Measurements from ENCODE around the gene SCGN.

SCGN gene

GRCh38 chr6:25641377-25641776, 10.6 kb upstream of the SCGN start:
- Histone ChIP-seq H4K20me1 (ENCODE audit: insufficient read depth) (no peaks in the 10 kb centered on the region), H2AFZ (ENCODE audit: low read depth) (no peak overlapping the region), H3K79me2 (ENCODE audit: insufficient read depth, low read depth) (no peaks in the 10 kb centered on the region), H3K36me3 (ENCODE audit: insufficient read depth) (no peaks in the 10 kb centered on the region), H3K4me2 (no peak overlapping the region), H3K27me3 (ENCODE audit: insufficient read depth, low read depth) (no peaks in the 10 kb centered on the region), H3K9ac (no peak overlapping the region), H3K27ac (no peak overlapping the region), H3K4me3 (IDR thresholded peaks at IDR 0.05; ENCODE audit: insufficient read depth, low read depth, low read length) (no peak overlapping the region), H3K4me1 (ENCODE audit: low read depth, poor library complexity, severe bottlenecking) (no peaks in the 10 kb centered on the region)
- TF ChIP-seq, protein P1, sequence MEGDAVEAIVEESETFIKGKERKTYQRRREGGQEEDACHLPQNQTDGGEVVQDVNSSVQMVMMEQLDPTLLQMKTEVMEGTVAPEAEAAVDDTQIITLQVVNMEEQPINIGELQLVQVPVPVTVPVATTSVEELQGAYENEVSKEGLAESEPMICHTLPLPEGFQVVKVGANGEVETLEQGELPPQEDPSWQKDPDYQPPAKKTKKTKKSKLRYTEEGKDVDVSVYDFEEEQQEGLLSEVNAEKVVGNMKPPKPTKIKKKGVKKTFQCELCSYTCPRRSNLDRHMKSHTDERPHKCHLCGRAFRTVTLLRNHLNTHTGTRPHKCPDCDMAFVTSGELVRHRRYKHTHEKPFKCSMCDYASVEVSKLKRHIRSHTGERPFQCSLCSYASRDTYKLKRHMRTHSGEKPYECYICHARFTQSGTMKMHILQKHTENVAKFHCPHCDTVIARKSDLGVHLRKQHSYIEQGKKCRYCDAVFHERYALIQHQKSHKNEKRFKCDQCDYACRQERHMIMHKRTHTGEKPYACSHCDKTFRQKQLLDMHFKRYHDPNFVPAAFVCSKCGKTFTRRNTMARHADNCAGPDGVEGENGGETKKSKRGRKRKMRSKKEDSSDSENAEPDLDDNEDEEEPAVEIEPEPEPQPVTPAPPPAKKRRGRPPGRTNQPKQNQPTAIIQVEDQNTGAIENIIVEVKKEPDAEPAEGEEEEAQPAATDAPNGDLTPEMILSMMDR (conservative IDR thresholded peaks at IDR 0.05; ENCODE audit: low read depth, low read length), result no peak

DNA sequence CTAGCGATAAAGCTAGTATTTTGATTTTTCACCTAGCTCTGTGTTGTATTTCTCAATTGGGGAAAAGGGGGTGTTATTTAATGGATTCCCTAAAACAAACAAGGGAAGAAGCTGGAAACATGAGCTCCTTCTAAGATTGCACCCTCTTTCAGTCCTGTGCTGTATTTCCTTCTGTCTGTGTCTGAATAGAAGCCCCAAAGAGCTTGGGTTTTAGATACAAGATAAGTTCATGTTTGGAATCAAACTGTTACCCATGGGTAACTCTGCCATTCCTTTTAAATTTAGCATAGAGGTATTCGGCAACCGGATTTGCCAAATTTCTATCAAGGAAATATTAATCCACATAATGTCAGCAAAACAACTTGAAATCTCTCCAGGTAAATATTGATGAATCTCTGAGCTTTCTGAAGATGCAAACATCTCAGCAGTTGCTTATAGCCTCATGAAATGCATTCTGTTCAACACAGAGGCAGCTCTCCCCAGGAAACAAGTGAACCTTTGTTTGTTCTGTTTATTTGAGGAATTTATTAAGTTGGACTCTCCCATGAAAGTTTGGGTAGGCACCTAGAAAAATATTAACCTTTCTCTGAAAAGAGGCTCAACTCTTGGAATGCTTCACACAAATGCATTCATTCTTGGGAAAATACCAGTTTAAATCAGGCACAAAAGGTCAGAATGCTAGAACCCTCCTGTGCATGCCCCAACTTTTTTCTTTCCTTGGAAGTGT, 9.9 kb upstream of the SCGN start:
- Histone ChIP-seq H4K20me1 (ENCODE audit: insufficient read depth) (no peaks in the 10 kb centered on the region), H3K9ac (no peak overlapping the region), H3K27ac (no peak overlapping the region), H3K36me3 (ENCODE audit: insufficient read depth) (no peaks in the 10 kb centered on the region), H3K27me3 (ENCODE audit: insufficient read depth, low read depth) (no peaks in the 10 kb centered on the region), H3K79me2 (ENCODE audit: insufficient read depth, low read depth) (no peaks in the 10 kb centered on the region), H3K4me3 (IDR thresholded peaks at IDR 0.05; ENCODE audit: insufficient read depth, low read depth, low read length) (no peak overlapping the region), H3K4me2 (no peak overlapping the region), H3K4me1 (ENCODE audit: low read depth, poor library complexity, severe bottlenecking) (no peaks in the 10 kb centered on the region), H2AFZ (ENCODE audit: low read depth) (no peak overlapping the region)
- TF ChIP-seq, protein P1 (conservative IDR thresholded peaks at IDR 0.05; ENCODE audit: low read depth, low read length), result no peak

- Histone ChIP-seq H3K36me3 (ENCODE audit: insufficient read depth) (no peaks in the 10 kb centered on the region), H3K9ac (no peak overlapping the region), H3K4me3 (IDR thresholded peaks at IDR 0.05; ENCODE audit: insufficient read depth, low read depth, low read length) (no peak overlapping the region), H3K4me2 (no peak overlapping the region), H3K4me1 (ENCODE audit: low read depth, poor library complexity, severe bottlenecking) (no peaks in the 10 kb centered on the region), H4K20me1 (ENCODE audit: insufficient read depth) (no peaks in the 10 kb centered on the region), H3K27ac (no peak overlapping the region), H3K79me2 (ENCODE audit: insufficient read depth, low read depth) (no peaks in the 10 kb centered on the region), H2AFZ (ENCODE audit: low read depth) (no peak overlapping the region), H3K27me3 (ENCODE audit: insufficient read depth, low read depth) (no peaks in the 10 kb centered on the region)
- TF ChIP-seq, protein P1 (conservative IDR thresholded peaks at IDR 0.05; ENCODE audit: low read depth, low read length), result no peak
Observed at GRCh38 chr6:25642667-25643328, 9.2 kb upstream of the SCGN start.

DNA sequence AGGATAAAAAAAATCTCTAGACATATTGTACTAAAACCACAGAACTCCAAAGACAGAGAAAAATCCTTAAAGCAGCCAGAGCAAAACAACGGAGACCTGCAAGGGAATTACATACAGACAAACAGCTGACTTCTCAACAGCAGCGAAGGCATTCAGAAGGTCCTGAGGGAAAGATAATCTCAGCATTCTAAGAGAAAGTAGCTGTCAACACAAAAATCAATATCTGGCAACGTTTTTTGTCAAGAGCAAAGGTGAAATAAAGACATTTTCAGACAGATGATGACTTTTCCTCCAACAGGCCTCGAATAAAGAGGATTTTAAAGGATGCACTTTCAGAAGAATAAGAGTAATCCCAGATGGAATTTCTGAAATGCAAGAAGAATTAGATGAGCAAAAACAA, 6.1 kb upstream of the SCGN start:
- Histone ChIP-seq H3K9ac (no peak overlapping the region), H3K27me3 (ENCODE audit: insufficient read depth, low read depth) (no peaks in the 10 kb centered on the region), H2AFZ (ENCODE audit: low read depth) (no peak overlapping the region), H3K4me1 (ENCODE audit: low read depth, poor library complexity, severe bottlenecking) (no peaks in the 10 kb centered on the region), H3K27ac (no peak overlapping the region), H3K4me2 (no peak overlapping the region), H3K36me3 (ENCODE audit: insufficient read depth) (no peaks in the 10 kb centered on the region), H4K20me1 (ENCODE audit: insufficient read depth) (no peaks in the 10 kb centered on the region), H3K79me2 (ENCODE audit: insufficient read depth, low read depth) (no peaks in the 10 kb centered on the region), H3K4me3 (IDR thresholded peaks at IDR 0.05; ENCODE audit: insufficient read depth, low read depth, low read length) (no peak overlapping the region)
- TF ChIP-seq, protein P1 (conservative IDR thresholded peaks at IDR 0.05; ENCODE audit: low read depth, low read length), result no peak

All from KMS-11 (cell line).